Measurements from ENCODE around the gene SLC47A1.
"Not testable (repeated sequence)": the region's sequence is repeated elsewhere in the genome, so short reads cannot be mapped to it uniquely, and the experiment has no call there.

GRCh38 chr17:19505561-19505960 is 28.1 kb upstream of the SLC47A1 start:
- TF ChIP-seq CTCF (IDR thresholded peaks at IDR 0.05; ENCODE audit: insufficient read depth, low read length); POLR2AphosphoS5 (IDR thresholded peaks at IDR 0.05; ENCODE audit: low read depth); REST (IDR thresholded peaks at IDR 0.05; ENCODE audit: insufficient replicate concordance, low read depth); GABPA (IDR thresholded peaks at IDR 0.05; ENCODE audit: low read depth); SPI1 (IDR thresholded peaks at IDR 0.05; ENCODE audit: borderline replicate concordance, low read depth): not testable (repeated sequence)
